Endothelial cell of umbilical vein (primary cell): ENCODE results near the gene PLD4. TPM values are rescaled to one million over a fixed set of nuclear protein-coding genes. Genes with fewer than 3 reads are reported as not detected.

Source experiments
- BruUV-seq: library from RNA; stranded (reverse); fragments of 400-500 nt; replicated peaks from 2 replicates; lab custom pipeline; 2021; lab: Mats Ljungman, UMichigan
- CTCF ChIA-PET: fragments of 300-600, 350-600 bp; sonication (Branson Sonifier 250); formaldehyde crosslinking; loops from one replicate; lab custom pipeline; 2021; ENCODE audit warnings: antibody characterized with exemption, inconsistent platforms; lab: Charles Lee
- POLR2A ChIA-PET: fragments of 300-600, 350-600 bp; sonication (Branson Sonifier 250); formaldehyde crosslinking; loops from one replicate; lab custom pipeline; 2021; ENCODE audit warnings: antibody characterized with exemption, inconsistent platforms; lab: Charles Lee
- DNase-seq: peaks from one replicate; pipeline ENCODE4 v3.0.0-alpha.2; 2011; ENCODE audit warnings: low read depth, low spot score
- FAIRE-seq: peaks from 2 replicates; lab custom pipeline; 2011; peaks lifted over from hg19 to GRCh38; lab: Jason Lieb, UNC
- H2AFZ ChIP-seq: 2 replicates; pipeline ENCODE4 v1.6.0; 2012; ENCODE audit warnings: low read depth, low read length, control low read depth, inconsistent platforms
- H3K27ac ChIP-seq: 2 replicates; pipeline ENCODE4 v1.5.1; 2011; ENCODE audit warnings: low read depth, mild to moderate bottlenecking, control low read depth, low read length, moderate library complexity; ENCODE audit not compliant: insufficient read depth
- H3K27me3 ChIP-seq, 2 experiments: 2 replicates each; pipeline versions ENCODE4 v1.6.0 to v1.6.1; 2011; ENCODE audit warnings: low read length in 2 of 2, mixed read lengths in 1 of 2; ENCODE audit not compliant: control insufficient read depth in 2 of 2, insufficient read depth in 2 of 2
- H3K36me3 ChIP-seq, 2 experiments: 2 replicates in 1 of 2; 3 replicates in 1 of 2; pipeline ENCODE4 v1.5.1; 2011; ENCODE audit warnings: low read length in 2 of 2, mild to moderate bottlenecking in 1 of 2, moderate library complexity in 1 of 2; ENCODE audit not compliant: control insufficient read depth in 2 of 2, insufficient read depth in 2 of 2; ENCODE audit errors: extremely low read depth in 1 of 2
- H3K4me1 ChIP-seq: 3 replicates; pipeline ENCODE4 v1.5.1; 2011; ENCODE audit warnings: mild to moderate bottlenecking, low read length; ENCODE audit not compliant: control insufficient read depth, insufficient read depth; ENCODE audit errors: extremely low read depth
- H3K4me2 ChIP-seq: 2 replicates; pipeline ENCODE4 v1.6.1; 2011; ENCODE audit warnings: low read length, control low read depth, mixed read lengths; ENCODE audit not compliant: insufficient read depth
- H3K4me3 ChIP-seq, 3 experiments: fragments of 200-600 bp in 1 of 3; sonication (generic), shearing (Covaris generic) in 1 of 3; replicated peaks in 1 of 3; 2 replicates each; pipeline ENCODE4 v1.5.1; 2011 to 2016; ENCODE audit warnings: control low read depth in 3 of 3, low read length in 3 of 3, mild to moderate bottlenecking in 2 of 3, inconsistent platforms in 1 of 3, low read depth in 1 of 3, moderate library complexity in 1 of 3; ENCODE audit not compliant: insufficient read depth in 1 of 3
- H3K79me2 ChIP-seq: 2 replicates; pipeline ENCODE4 v1.6.0; 2012; ENCODE audit warnings: low read length, inconsistent platforms; ENCODE audit not compliant: control insufficient read depth, insufficient read depth
- H3K9ac ChIP-seq: replicated peaks from 2 replicates; pipeline ENCODE3; 2011; ENCODE audit warnings: low read length, control low read depth; ENCODE audit not compliant: insufficient read depth; ENCODE audit errors: extremely low read depth
- H3K9me1 ChIP-seq: replicated peaks from 3 replicates; pipeline ENCODE4 v1.6.0; 2011; ENCODE audit warnings: mild to moderate bottlenecking, low read length; ENCODE audit not compliant: control insufficient read depth, insufficient read depth; ENCODE audit errors: extremely low read depth
- H3K9me3 ChIP-seq: replicated peaks from 2 replicates; pipeline ENCODE4 v1.5.1; 2012; ENCODE audit warnings: low read length, inconsistent platforms; ENCODE audit not compliant: control insufficient read depth, insufficient read depth
- H4K20me1 ChIP-seq: replicated peaks from 2 replicates; pipeline ENCODE3; 2011; ENCODE audit warnings: mild to moderate bottlenecking, low read length; ENCODE audit not compliant: control insufficient read depth, insufficient read depth; ENCODE audit errors: extremely low read depth
- CTCF ChIP-seq, 2 donors: IDR thresholded peaks; 1 replicate in 1 of 2; 2 replicates in 1 of 2; pipeline ENCODE4 v1.5.1; 2011; ENCODE audit warnings: low read length in 2 of 2, mild to moderate bottlenecking in 2 of 2, moderate library complexity in 2 of 2, control low read depth in 1 of 2, inconsistent platforms in 1 of 2, low read depth in 1 of 2; ENCODE audit not compliant: insufficient read depth in 1 of 2; ENCODE audit errors: extremely low read depth in 1 of 2
- EZH2 ChIP-seq: IDR thresholded peaks from 2 replicates; pipeline ENCODE4 v1.6.1; 2012; ENCODE audit warnings: borderline replicate concordance, low read depth, mild to moderate bottlenecking, moderate library complexity, low read length, inconsistent platforms; ENCODE audit not compliant: severe bottlenecking
- FOS ChIP-seq: IDR thresholded peaks from 2 replicates; pipeline ENCODE4 v1.6.1; 2011; ENCODE audit warnings: mild to moderate bottlenecking, low read length, moderate library complexity, borderline replicate concordance; ENCODE audit not compliant: insufficient read depth
- GATA2 ChIP-seq: IDR thresholded peaks from 2 replicates; pipeline ENCODE4 v1.7.0; 2011; ENCODE audit warnings: low read depth, mild to moderate bottlenecking, moderate library complexity, mixed read lengths, low read length; ENCODE audit not compliant: insufficient read length, insufficient read depth
- JUN ChIP-seq: IDR thresholded peaks from 2 replicates; pipeline ENCODE4 v1.6.1; 2011; ENCODE audit warnings: borderline replicate concordance, low read depth; ENCODE audit not compliant: insufficient read length, insufficient read depth
- MAX ChIP-seq: IDR thresholded peaks from 2 replicates; pipeline ENCODE4 v1.6.1; 2011; ENCODE audit not compliant: insufficient read depth, insufficient read length
- MYC ChIP-seq: IDR thresholded peaks from one replicate; pipeline ENCODE4 v1.6.1; 2011; ENCODE audit warnings: mild to moderate bottlenecking, low read depth, low read length
- POLR2A ChIP-seq: IDR thresholded peaks from 2 replicates; pipeline ENCODE4 v1.6.1; 2012; ENCODE audit warnings: low read depth, mild to moderate bottlenecking, control low read depth, low read length
- POLR2AphosphoS5 ChIP-seq: IDR thresholded peaks from 2 replicates; pipeline ENCODE4 v1.6.1; 2012; ENCODE audit warnings: low read depth, mild to moderate bottlenecking, control low read depth, low read length, moderate library complexity; ENCODE audit not compliant: insufficient read depth
- dilution Hi-C: fragments of 300-500 bp; cut with MboI; formaldehyde crosslinking; loops from one replicate; pipeline ENCODE4 v1.15.0; 2019; ENCODE audit warnings: low sequenced_read_pairs; ENCODE audit not compliant: extremely low pct_ligation_motif_present
- intact Hi-C: fragments of 100-400 bp; cut with micrococcal nuclease; formaldehyde crosslinking; loops from one replicate; pipeline ENCODE4 v1.10.0; 2022
- polyA plus RNA-seq, 4 experiments: library from polyadenylated mRNA; depleted of rRNA in 3 of 4; stranded (reverse) in 3 of 4; unstranded in 1 of 4; fragments of >200 nt; gene quantifications; 2 replicates each; pipeline versions ENCODE4 v1.2.1 to v1.2.3, GENCODE V29; 2011 to 2012; ENCODE audit warnings: missing spikeins in 1 of 4
- total RNA-seq: library from RNA; stranded (reverse); gene quantifications from 2 replicates; pipeline ENCODE4 v1.2.3, GENCODE V29; 2021

PLD4 gene
- total and polyA plus RNA-seq, 2 donors (not counting 3 experiments of a cell fraction or from before 2014, with no cell fraction given): 0.01 to 0.11 TPM

- Histone ChIP-seq H3K9ac (no peak overlapping the region), H3K36me3 (no peaks in the 10 kb centered on the region), H3K9me3 (no peaks in the 10 kb centered on the region), H3K9me1 (no peaks in the 10 kb centered on the region), H2AFZ (no peak overlapping the region), H3K4me3 (no peak overlapping the region), H3K4me1 (peaks cover 49% of the 10 kb centered on the region), H3K27ac (no peak overlapping the region), H3K4me2 (no peak overlapping the region), H4K20me1 (no peaks in the 10 kb centered on the region), H3K27me3 (no peaks in the 10 kb centered on the region), H3K79me2 (peaks cover 5% of the 10 kb centered on the region)
- TF ChIP-seq GATA2: no peak
- TF ChIP-seq MYC: no peak
- no peak for TF ChIP-seq MAX
- TF ChIP-seq EZH2: no peak
- no peak for TF ChIP-seq POLR2AphosphoS5
- TF ChIP-seq POLR2A: no peak
- TF ChIP-seq JUN: no peak
- no peak for TF ChIP-seq FOS
- no peak for TF ChIP-seq CTCF (IDR thresholded peaks at IDR 0.05; ENCODE audit: extremely low read depth in 1 of 2, insufficient read depth in 1 of 2, low read depth in 1 of 2, low read length in 2 of 2)
- dilution Hi-C loops: no loop called here
- ChIA-PET POLR2A (interaction anchor here (0.6 to 1.2 kb wide), 2 partner anchors 10 to 11 kb away, joined by 3 to 5 read pairs; partner anchors contain the start of gene CLBA1), CTCF (interaction anchor here (0.8 to 4.7 kb wide), 16 partner anchors 7 to 206 kb away, joined by 3 to 97 read pairs (median 5); partner anchors contain the start of genes CDCA4 and CLBA1)
- DNase-seq (no peak), FAIRE-seq (no peak)
- intact Hi-C loops: loop anchor here (5.0 to 10.0 kb wide), 3 partner anchors 192 to 327 kb away; partner anchors contain the start of genes BRF1 and JAG2
- BruUV-seq: no TSS peak
Measured at GRCh38 chr14:104974665-104975390, 50.1 kb downstream of the PLD4 start.
